Calu3 (cell line): ENCODE data around the gene CRIM1. TPM values are rescaled to one million over a fixed set of nuclear protein-coding genes. Genes with fewer than 3 reads are reported as not detected.

Source experiments
- BruUV-seq: library from RNA; stranded (reverse); fragments of 400-500 nt; replicated peaks from 2 replicates; lab custom pipeline; 2021; lab: Mats Ljungman, UMichigan
- CTCF ChIA-PET: fragments of 300-600 bp; sonication (Branson Sonifier 250); formaldehyde crosslinking; loops from one replicate; lab custom pipeline; 2022; ENCODE audit warnings: antibody characterized with exemption; lab: Charles Lee
- DNase-seq: peaks from one replicate; pipeline ENCODE4 v3.0.0; 2022
- H3K27ac Mint-ChIP-seq: one replicate; pipeline ENCODE4 v1.8.0; 2022; ENCODE audit warnings: mixed read lengths; ENCODE audit not compliant: unreplicated experiment
- H3K27me3 Mint-ChIP-seq: one replicate; pipeline ENCODE4 v1.8.0; 2022; ENCODE audit warnings: mixed read lengths; ENCODE audit not compliant: unreplicated experiment
- H3K36me3 Mint-ChIP-seq: one replicate; pipeline ENCODE4 v1.8.0; 2022; ENCODE audit warnings: mild to moderate bottlenecking, moderate library complexity, mixed read lengths; ENCODE audit not compliant: insufficient read depth, unreplicated experiment
- H3K4me1 Mint-ChIP-seq: one replicate; pipeline ENCODE4 v1.8.0; 2022; ENCODE audit warnings: mild to moderate bottlenecking, low read depth, mixed read lengths; ENCODE audit not compliant: unreplicated experiment
- H3K4me3 Mint-ChIP-seq: one replicate; pipeline ENCODE4 v1.8.0; 2022; ENCODE audit warnings: mild to moderate bottlenecking, low read depth, moderate library complexity, mixed read lengths; ENCODE audit not compliant: unreplicated experiment
- H3K9me3 Mint-ChIP-seq: one replicate; pipeline ENCODE4 v1.8.0; 2022; ENCODE audit warnings: low read depth, mixed read lengths; ENCODE audit not compliant: unreplicated experiment
- intact Hi-C: fragments of 100-400 bp; cut with micrococcal nuclease; formaldehyde crosslinking; loops from one replicate; pipeline ENCODE4 v1.10.0; 2022; ENCODE audit not compliant: unreplicated experiment
- total RNA-seq: library from RNA; stranded (reverse); gene quantifications from 2 replicates; pipeline ENCODE4 v1.2.3, GENCODE V29; 2022
- TF ChIP-seq, protein P1 (sequence below): fragments of 200-600 bp; IDR thresholded peaks from one replicate; pipeline ENCODE4 v1.8.0; 2022; ENCODE audit warnings: antibody characterized with exemption; ENCODE audit not compliant: unreplicated experiment

The CRIM1 gene
- total RNA-seq, 1 experiment from 2014 or later: 57.6 TPM

DNA sequence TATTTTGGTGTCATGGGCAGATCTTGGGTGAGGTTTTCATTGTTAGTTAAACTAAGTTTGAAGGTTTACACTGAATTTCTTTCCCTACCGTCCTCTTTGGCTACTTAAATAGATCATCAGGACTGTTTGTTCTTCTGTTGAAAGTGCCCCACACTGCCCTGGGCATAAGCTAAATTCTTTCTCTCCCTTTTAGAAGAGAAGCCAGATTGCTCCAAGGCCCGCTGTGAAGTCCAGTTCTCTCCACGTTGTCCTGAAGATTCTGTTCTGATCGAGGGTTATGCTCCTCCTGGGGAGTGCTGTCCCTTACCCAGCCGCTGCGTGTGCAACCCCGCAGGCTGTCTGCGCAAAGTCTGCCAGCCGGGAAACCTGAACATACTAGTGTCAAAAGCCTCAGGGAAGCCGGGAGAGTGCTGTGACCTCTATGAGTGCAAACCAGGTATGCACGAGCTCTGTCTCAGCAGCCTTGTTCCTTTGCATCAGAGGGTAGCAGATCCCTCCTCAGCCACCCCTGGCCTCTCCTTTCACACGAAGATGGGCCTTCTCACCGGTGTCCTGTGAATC is 85.6 kb downstream of the CRIM1 start:
- Mint-ChIP-seq H3K4me1 (peaks cover 30% of the 10 kb centered on the region), H3K27ac (no peak overlapping the region)
- CTCF ChIA-PET: no interaction called here

DNA sequence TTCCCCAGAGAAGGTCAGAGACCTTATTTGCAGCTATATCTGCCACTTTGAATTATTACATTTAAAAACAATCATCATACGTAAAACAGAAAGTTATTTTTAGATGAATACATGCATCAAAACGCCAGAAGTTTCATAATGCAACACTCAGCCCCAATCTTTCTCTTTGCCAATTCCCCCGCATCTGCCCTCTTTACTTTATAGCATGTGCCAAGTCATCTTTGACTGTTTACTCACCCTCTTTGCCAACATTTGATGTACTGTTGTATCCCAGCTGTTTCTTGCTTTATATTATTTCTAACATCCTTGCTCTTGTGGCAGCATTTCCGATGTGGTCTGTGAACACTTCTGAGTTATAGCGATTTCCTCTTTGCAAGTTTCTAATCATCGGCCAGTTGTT is 86.2 kb downstream of the CRIM1 start:
- CTCF ChIA-PET: no interaction called here
- no peak overlapping the region for H3K27ac Mint-ChIP-seq
- H3K4me1 Mint-ChIP-seq: peaks cover 36% of the 10 kb centered on the region
- H3K27me3 Mint-ChIP-seq: no peaks in the 10 kb centered on the region
- H3K9me3 Mint-ChIP-seq: no peaks in the 10 kb centered on the region
- TF ChIP-seq, protein P1, sequence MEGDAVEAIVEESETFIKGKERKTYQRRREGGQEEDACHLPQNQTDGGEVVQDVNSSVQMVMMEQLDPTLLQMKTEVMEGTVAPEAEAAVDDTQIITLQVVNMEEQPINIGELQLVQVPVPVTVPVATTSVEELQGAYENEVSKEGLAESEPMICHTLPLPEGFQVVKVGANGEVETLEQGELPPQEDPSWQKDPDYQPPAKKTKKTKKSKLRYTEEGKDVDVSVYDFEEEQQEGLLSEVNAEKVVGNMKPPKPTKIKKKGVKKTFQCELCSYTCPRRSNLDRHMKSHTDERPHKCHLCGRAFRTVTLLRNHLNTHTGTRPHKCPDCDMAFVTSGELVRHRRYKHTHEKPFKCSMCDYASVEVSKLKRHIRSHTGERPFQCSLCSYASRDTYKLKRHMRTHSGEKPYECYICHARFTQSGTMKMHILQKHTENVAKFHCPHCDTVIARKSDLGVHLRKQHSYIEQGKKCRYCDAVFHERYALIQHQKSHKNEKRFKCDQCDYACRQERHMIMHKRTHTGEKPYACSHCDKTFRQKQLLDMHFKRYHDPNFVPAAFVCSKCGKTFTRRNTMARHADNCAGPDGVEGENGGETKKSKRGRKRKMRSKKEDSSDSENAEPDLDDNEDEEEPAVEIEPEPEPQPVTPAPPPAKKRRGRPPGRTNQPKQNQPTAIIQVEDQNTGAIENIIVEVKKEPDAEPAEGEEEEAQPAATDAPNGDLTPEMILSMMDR: no peak
- H3K4me3 Mint-ChIP-seq: no peak overlapping the region
- H3K36me3 Mint-ChIP-seq: peaks cover 10% of the 10 kb centered on the region
- no TSS peak for BruUV-seq
- intact Hi-C loops: no loop called here
- DNase-seq: no peak

More for the DNA sequence above, 85.6 kb downstream of the CRIM1 start:
- Mint-ChIP-seq H3K27me3 (no peaks in the 10 kb centered on the region), H3K9me3 (no peaks in the 10 kb centered on the region), H3K36me3 (peaks cover 10% of the 10 kb centered on the region), H3K4me3 (no peak overlapping the region)
- TF ChIP-seq, protein P1: no peak
- DNase-seq: no peak
- intact Hi-C loops: no loop called here
- no TSS peak for BruUV-seq

DNA sequence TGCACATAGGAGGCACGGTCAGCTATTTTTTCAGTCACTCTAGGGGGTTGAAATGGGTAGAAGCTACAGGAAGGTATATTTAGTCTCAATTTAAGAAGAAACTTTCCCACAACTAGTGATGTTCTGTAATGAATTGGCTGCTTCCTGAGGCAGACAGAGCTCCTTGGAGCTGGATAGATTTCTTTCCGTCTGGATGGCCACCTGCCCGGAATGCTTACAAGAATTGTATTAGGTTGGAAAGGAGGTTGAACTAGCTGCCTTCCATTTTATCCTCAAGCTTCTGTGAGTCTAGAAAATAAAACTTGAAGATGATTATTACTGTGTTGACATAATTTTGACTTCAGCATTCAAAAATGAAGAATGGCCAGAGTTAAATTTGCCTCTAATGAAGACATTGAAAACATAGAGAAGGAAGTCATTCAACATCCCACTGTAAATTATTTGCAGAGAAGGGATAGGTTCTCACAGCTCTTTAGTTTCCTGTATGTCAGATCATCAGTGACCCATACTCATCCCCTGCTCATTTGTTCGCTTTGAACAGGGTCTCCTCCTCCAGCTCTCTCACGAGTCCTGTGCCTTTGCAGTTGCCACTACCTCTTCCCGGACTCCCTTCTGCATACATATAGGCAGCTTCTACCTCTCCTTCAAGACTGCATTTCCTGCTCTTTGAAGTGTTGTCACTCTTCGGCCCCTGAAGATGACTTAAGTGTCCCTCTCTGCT is 88.8 kb downstream of the CRIM1 start:
- peaks cover 10% of the 10 kb centered on the region for H3K36me3 Mint-ChIP-seq
- TF ChIP-seq, protein P1: no peak
- no peak overlapping the region for H3K27ac Mint-ChIP-seq
- DNase-seq: no peak
- H3K9me3 Mint-ChIP-seq: no peaks in the 10 kb centered on the region
- intact Hi-C loops: no loop called here
- CTCF ChIA-PET: no interaction called here
- peaks cover 24% of the 10 kb centered on the region for H3K4me1 Mint-ChIP-seq
- no peaks in the 10 kb centered on the region for H3K27me3 Mint-ChIP-seq
- no TSS peak for BruUV-seq
- H3K4me3 Mint-ChIP-seq: no peak overlapping the region

DNA sequence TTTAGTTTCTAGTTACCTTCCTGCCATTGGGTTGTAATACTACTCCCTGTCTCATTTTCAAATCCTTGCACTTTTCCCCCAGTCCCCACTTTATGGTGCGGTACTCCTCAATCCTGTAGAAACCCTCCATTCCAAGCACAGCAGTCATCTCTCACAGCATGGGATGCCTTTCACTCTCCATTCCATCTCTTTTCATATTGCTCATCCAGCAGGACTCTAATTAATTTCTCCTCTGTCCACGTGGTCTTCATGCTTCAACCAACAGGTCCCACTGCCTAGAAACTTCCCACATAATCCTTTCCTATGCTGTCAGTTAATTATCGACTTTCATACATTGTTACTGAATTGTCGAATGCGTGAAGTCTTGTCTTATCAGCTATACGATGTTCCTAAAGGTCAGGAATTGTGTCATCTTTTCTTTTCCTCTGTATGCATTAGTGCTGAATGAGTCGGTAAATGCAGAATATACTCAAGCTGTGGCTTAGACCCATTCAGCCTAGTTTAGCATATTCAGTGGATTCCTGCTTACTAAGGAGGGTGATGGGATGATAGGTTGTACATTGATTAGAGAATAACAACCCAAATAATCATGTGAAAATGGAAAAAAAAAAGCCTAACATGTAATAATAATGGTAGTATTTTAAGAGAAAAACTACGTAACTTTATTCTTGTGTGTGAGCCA is 89.7 kb downstream of the CRIM1 start:
- H3K4me3 Mint-ChIP-seq: no peak overlapping the region
- peaks cover 10% of the 10 kb centered on the region for H3K36me3 Mint-ChIP-seq
- BruUV-seq: no TSS peak

More for the DNA sequence above, 89.7 kb downstream of the CRIM1 start:
- Mint-ChIP-seq H3K27ac (no peak overlapping the region), H3K4me1 (peaks cover 30% of the 10 kb centered on the region), H3K9me3 (no peaks in the 10 kb centered on the region), H3K27me3 (no peaks in the 10 kb centered on the region)
- no peak for DNase-seq
- CTCF ChIA-PET: no interaction called here
- TF ChIP-seq, protein P1: no peak
- intact Hi-C loops: no loop called here
